Measurements from ENCODE around the gene TPSAB1.
"Not testable (repeated sequence)": the region's sequence is repeated elsewhere in the genome, so short reads cannot be mapped to it uniquely, and the experiment has no call there.

Gene TPSAB1

GRCh38 chr16:1223355-1224214 lies 16.9 kb upstream of the TPSAB1 start:
- no peak for DNase-seq (ENCODE audit: low spot score)

GRCh38 chr16:1224558-1224957 lies 15.9 kb upstream of the TPSAB1 start:
- no peak for DNase-seq (ENCODE audit: low spot score)

GRCh38 chr16:1225051-1225451 lies 15.5 kb upstream of the TPSAB1 start, which contains the start of gene TPSG1:
Gene TPSG1, minus strand, starts transcription at chr16:1225268. Its CDS starts 16 bp downstream, at chr16:1225252.
- no peak for DNase-seq (ENCODE audit: low spot score)

GRCh38 chr16:1225728-1226311 lies 14.7 kb upstream of the TPSAB1 start:
- DNase-seq (ENCODE audit: low spot score) = not testable (repeated sequence)

GRCh38 chr16:1226692-1227091 lies 13.8 kb upstream of the TPSAB1 start:
- DNase-seq (ENCODE audit: low spot score) = not testable (repeated sequence)

- not testable (repeated sequence) for DNase-seq (ENCODE audit: low spot score)
Observed at GRCh38 chr16:1228227-1228626, 12.3 kb upstream of the TPSAB1 start.

- not testable (repeated sequence) for DNase-seq (ENCODE audit: low spot score)
Observed at GRCh38 chr16:1229476-1229875, 11.0 kb upstream of the TPSAB1 start.

- DNase-seq (ENCODE audit: low spot score) = not testable (repeated sequence)
Observed at GRCh38 chr16:1230084-1230470, 10.4 kb upstream of the TPSAB1 start, which contains the start of gene TPSB2. Gene TPSB2, minus strand, starts transcription at chr16:1230184. Its CDS starts 233 bp downstream, at chr16:1229951.

- not testable (repeated sequence) for DNase-seq (ENCODE audit: low spot score)
Observed at GRCh38 chr16:1230471-1231212, 9.9 kb upstream of the TPSAB1 start.

GRCh38 chr16:1231301-1231700 lies 9.2 kb upstream of the TPSAB1 start:
- DNase-seq (ENCODE audit: low spot score) = not testable (repeated sequence)

- not testable (repeated sequence) for DNase-seq (ENCODE audit: low spot score)
Observed at GRCh38 chr16:1232049-1232748, 8.3 kb upstream of the TPSAB1 start.

GRCh38 chr16:1236659-1237058 lies 3.8 kb upstream of the TPSAB1 start:
- not testable (repeated sequence) for DNase-seq (ENCODE audit: low spot score)

- DNase-seq (ENCODE audit: low spot score) = no peak
Observed at GRCh38 chr16:1237990-1238389, 2.5 kb upstream of the TPSAB1 start.

- DNase-seq (ENCODE audit: low spot score) = not testable (repeated sequence)
Observed at GRCh38 chr16:1238909-1239308, 1.6 kb upstream of the TPSAB1 start.

- DNase-seq (ENCODE audit: low spot score) = not testable (repeated sequence)
Observed at GRCh38 chr16:1239575-1239974, 930 bp upstream of the TPSAB1 start.

- DNase-seq (ENCODE audit: low spot score) = not testable (repeated sequence)
Observed at GRCh38 chr16:1241081-1241480, 576 bp downstream of the TPSAB1 start.

- DNase-seq (ENCODE audit: low spot score) = not testable (repeated sequence)
Observed at GRCh38 chr16:1243363-1243762, 2.9 kb downstream of the TPSAB1 start.

- DNase-seq (ENCODE audit: low spot score) = not testable (repeated sequence)
Observed at GRCh38 chr16:1243907-1244850, 3.7 kb downstream of the TPSAB1 start.

GRCh38 chr16:1244881-1245280 lies 4.4 kb downstream of the TPSAB1 start:
- DNase-seq (ENCODE audit: low spot score) = no peak

- DNase-seq (ENCODE audit: low spot score) = no peak
Observed at GRCh38 chr16:1245452-1246020, 5.0 kb downstream of the TPSAB1 start.

Measured in ecto neural progenitor cell (in vitro differentiated cells).